ENCODE measurements around the gene FN3KRP.
A peak's percentile ranks its signal among the peaks of the same experiment; 100 is the strongest.

DNA sequence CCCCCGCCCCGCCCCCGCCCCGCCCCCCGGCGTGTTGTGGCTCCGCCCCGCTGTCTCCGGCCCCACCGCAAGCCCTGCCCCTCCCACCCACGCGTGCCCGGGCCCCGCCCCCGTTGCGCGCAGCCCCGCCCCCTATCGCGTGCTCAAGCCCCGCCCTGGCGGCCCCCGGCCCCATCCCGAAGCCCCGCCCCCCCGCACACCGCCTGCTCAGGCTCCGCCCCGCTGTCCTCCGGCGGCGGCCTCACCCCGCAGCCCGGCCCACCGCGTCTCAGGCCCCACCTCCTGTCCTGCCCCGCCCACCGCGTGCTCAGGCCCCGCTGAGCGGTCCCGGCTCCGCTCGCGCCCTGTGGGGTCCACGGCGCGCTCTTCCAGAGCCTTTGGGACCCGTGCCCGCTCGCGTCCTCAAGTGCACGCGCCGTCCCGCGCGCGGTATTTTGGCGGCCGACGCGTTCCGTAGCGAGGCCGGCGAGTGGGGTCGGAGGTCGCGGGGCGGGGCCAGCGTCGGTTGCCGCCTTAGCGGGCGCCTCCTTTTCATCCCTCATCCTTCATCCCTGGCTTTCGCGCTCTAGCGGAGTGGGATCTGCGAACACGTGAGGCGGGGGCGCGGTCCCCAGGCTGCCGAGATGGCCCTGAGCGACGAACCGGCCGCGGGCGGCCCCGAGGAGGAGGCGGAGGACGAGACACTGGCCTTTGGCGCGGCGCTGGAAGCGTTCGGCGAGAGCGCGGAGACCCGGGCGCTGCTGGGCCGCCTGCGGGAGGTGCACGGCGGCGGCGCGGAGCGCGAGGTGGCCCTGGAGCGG lies 35.3 kb downstream of the FN3KRP start, which contains the start of gene TBCD:
- TF ChIP-seq, protein P1, sequence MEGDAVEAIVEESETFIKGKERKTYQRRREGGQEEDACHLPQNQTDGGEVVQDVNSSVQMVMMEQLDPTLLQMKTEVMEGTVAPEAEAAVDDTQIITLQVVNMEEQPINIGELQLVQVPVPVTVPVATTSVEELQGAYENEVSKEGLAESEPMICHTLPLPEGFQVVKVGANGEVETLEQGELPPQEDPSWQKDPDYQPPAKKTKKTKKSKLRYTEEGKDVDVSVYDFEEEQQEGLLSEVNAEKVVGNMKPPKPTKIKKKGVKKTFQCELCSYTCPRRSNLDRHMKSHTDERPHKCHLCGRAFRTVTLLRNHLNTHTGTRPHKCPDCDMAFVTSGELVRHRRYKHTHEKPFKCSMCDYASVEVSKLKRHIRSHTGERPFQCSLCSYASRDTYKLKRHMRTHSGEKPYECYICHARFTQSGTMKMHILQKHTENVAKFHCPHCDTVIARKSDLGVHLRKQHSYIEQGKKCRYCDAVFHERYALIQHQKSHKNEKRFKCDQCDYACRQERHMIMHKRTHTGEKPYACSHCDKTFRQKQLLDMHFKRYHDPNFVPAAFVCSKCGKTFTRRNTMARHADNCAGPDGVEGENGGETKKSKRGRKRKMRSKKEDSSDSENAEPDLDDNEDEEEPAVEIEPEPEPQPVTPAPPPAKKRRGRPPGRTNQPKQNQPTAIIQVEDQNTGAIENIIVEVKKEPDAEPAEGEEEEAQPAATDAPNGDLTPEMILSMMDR (conservative IDR thresholded peaks at IDR 0.05): no peak
- peak; percentile 90; the same call in 1 of the 2 replicates for TF ChIP-seq ZFX (IDR thresholded peaks at IDR 0.05)

All from C4-2B (cell line).